Liver (tissue), 3 donors: ENCODE results near the gene SPON2.

Experiments used
- ATF3 ChIP-seq: IDR thresholded peaks from 2 replicates; pipeline ENCODE4 v1.6.1; 2016; ENCODE audit warnings: antibody characterized with exemption
- CTCF ChIP-seq: fragments of 150-350 bp; IDR thresholded peaks from 2 replicates; pipeline ENCODE4 v1.5.1; 2017; ENCODE audit warnings: improper control_type of control experiment, low read depth, low read length; ENCODE audit not compliant: missing input control
- EGR1 ChIP-seq, 2 donors: IDR thresholded peaks; 2 replicates each; pipeline ENCODE4 v1.6.1; 2016 to 2018; ENCODE audit warnings: antibody characterized with exemption in 2 of 2, low read depth in 2 of 2
- GABPA ChIP-seq, 2 donors: IDR thresholded peaks in 1 of 2; conservative IDR thresholded peaks in 1 of 2; 2 replicates each; pipeline ENCODE4 v1.6.1; 2016; ENCODE audit warnings: antibody characterized with exemption in 2 of 2, mild to moderate bottlenecking in 1 of 2, moderate library complexity in 1 of 2
- HNF4A ChIP-seq, 2 donors: conservative IDR thresholded peaks; 2 replicates each; pipeline ENCODE4 v1.6.1; 2016; ENCODE audit warnings: antibody characterized with exemption in 2 of 2, mild to moderate bottlenecking in 2 of 2
- JUND ChIP-seq, 2 donors: IDR thresholded peaks; 2 replicates each; pipeline ENCODE4 v1.6.1; 2016; ENCODE audit warnings: antibody characterized with exemption in 2 of 2
- MAX ChIP-seq: IDR thresholded peaks from 2 replicates; pipeline ENCODE4 v1.6.1; 2016; ENCODE audit warnings: antibody characterized with exemption
- RAD21 ChIP-seq, 2 donors: IDR thresholded peaks; 2 replicates each; pipeline ENCODE4 v1.6.1; 2016; ENCODE audit warnings: antibody characterized with exemption in 2 of 2, mild to moderate bottlenecking in 2 of 2
- REST ChIP-seq: IDR thresholded peaks from 2 replicates; pipeline ENCODE4 v1.6.1; 2016; ENCODE audit warnings: antibody characterized with exemption, mild to moderate bottlenecking
- RXRA ChIP-seq, 2 donors: IDR thresholded peaks; 2 replicates each; pipeline ENCODE4 v1.6.1; 2017 to 2018; ENCODE audit warnings: antibody characterized with exemption in 2 of 2, mild to moderate bottlenecking in 1 of 2
- TAF1 ChIP-seq: conservative IDR thresholded peaks from 2 replicates; pipeline ENCODE4 v1.6.1; 2016; ENCODE audit warnings: antibody characterized with exemption, mild to moderate bottlenecking
- YY1 ChIP-seq: IDR thresholded peaks from 2 replicates; pipeline ENCODE4 v1.6.1; 2016; ENCODE audit warnings: antibody characterized with exemption, mild to moderate bottlenecking
- ZBTB33 ChIP-seq: IDR thresholded peaks from 2 replicates; pipeline ENCODE4 v1.6.1; 2016; ENCODE audit warnings: antibody characterized with exemption
- donor health status: healthy.
- donor health status: healthy.

- TF ChIP-seq GABPA (IDR thresholded peaks at IDR 0.05 in 1 of 2, conservative IDR thresholded peaks at IDR 0.05 in 1 of 2) = no peak
- TF ChIP-seq CTCF = no peak
- TF ChIP-seq TAF1 = no peak
- no peak for TF ChIP-seq JUND (IDR thresholded peaks at IDR 0.05)
- TF ChIP-seq EGR1 (IDR thresholded peaks at IDR 0.05; ENCODE audit: low read depth in 2 of 2) = no peak
- TF ChIP-seq REST = no peak
- no peak for TF ChIP-seq HNF4A (conservative IDR thresholded peaks at IDR 0.05)
- TF ChIP-seq YY1 = no peak
- TF ChIP-seq RAD21 (IDR thresholded peaks at IDR 0.05) = no peak
- no peak for TF ChIP-seq ATF3
- TF ChIP-seq MAX = no peak
- no peak for TF ChIP-seq ZBTB33
- TF ChIP-seq RXRA (IDR thresholded peaks at IDR 0.05) = no peak
Observed at GRCh38 chr4:1139860-1140259, 32.5 kb downstream of the SPON2 start.
